Jurkat, Clone E6-1 (cell line): ENCODE data around the gene PPP4R1. TPM values are rescaled to one million over a fixed set of nuclear protein-coding genes. Genes with fewer than 3 reads are reported as not detected.
"Not testable (repeated sequence)": the region's sequence is repeated elsewhere in the genome, so short reads cannot be mapped to it uniquely, and the experiment has no call there.

Experiments
- DNase-seq: peaks from one replicate; pipeline ENCODE4 v3.0.0-alpha.2; 2011; ENCODE audit warnings: low read depth, low spot score
- H3K4me3 ChIP-seq: 2 replicates; pipeline ENCODE4 v1.5.1; 2011; ENCODE audit warnings: mild to moderate bottlenecking, low read length, control low read depth, moderate library complexity
- polyA plus RNA-seq: library from polyadenylated mRNA; unstranded; fragments of >200 nt; gene quantifications from one replicate; pipeline ENCODE4 v1.2.1, GENCODE V29; 2012; ENCODE audit warnings: missing spikeins; ENCODE audit not compliant: insufficient read length, insufficient read depth

Gene PPP4R1
- polyA plus RNA-seq: 55.7 TPM

DNA sequence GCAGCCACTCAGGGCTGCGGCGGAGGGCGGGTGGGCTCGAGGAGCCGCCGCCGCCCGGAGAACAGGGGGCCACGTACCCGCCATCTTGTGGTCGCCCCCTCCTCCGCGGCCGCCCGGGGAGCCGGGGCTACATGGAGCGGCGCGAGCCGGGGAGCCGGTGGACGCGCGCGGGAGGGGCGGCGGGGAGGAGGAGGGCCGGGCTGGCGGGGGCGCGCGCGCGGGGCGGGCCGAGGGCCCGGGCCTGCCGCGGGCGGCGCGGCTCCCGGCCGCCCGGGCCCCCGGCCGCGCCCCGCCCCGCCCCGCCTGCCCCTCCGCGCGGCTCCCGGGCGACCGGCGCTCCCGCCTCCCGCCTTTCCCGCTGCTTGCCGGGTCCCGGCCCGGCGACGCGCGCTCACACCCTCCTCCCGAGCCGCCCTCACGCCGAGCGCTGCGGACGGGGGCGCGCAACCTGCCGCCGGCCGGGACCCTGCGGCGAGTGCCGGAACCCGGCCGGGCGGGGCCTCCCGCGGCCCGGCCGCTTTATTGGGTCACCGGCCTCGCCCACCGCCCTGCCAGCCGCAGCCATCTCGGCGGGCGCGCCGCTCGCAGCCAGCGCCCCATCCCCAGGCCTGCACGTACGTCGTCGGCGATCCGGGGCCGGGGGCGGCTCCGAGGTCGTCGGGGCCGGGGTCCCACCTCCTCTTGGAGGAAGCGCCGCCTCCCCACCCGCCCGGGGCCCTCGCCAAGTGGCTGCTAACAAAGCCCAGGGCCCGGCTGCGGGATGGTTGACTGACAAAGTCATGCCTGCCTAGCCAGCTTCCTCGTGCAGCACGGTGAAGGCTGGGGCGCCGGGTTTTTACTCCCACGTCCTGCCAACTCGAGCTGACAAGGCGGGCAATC is at the start of gene PPP4R1:
TSS of gene PPP4R1 (minus strand) at position 159 of the 879 bp plus-strand sequence. CDS start at position 84, 75 bp downstream.
- H3K4me3 ChIP-seq: peak within 1 kb of the TSS; percentile 76
- DNase-seq: peak; percentile 59

DNA sequence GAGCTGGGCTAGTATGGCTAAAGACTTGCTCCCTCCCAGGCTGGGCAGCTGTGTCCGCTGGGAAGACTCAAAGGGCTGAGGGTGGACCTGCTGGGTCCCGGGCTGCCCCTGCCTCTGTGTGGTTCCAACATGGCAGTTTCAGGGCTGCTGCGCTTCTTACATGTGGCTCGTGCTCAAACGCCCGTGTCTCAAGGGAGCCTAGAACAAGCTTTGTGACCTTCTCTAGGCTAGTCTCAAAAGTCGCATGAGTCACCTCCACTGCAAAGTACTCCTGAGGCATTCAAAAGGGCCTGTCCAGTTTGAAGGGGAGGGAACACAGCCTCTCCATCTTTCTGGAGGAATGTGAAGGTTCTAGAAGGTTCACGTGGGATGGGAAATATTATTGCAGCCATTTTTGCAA is 49.0 kb upstream of the PPP4R1 start:
- no peak for DNase-seq

DNA sequence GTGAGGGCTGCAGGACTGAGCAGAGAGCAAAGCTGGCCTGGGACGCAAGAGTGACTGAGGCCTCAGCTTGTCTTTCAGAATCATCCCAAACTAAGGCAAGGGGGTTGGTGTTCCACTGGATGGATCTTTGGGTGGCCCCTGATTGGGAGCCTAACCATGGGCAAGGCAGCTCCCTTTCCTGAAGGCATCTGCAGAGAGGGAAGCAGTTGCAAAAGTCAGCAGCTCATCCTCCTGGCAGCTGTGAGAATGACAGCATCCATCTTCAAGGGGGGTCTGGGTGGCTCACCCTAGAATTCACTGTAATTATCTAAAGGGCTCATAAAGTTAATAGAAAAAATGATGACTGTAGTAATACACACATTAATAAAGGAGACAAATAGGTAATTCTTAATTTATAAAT is 47.2 kb upstream of the PPP4R1 start:
- no peak for DNase-seq
- H3K4me3 ChIP-seq: no peak overlapping the region

More for the DNA sequence above, 49.0 kb upstream of the PPP4R1 start:
- no peak overlapping the region for H3K4me3 ChIP-seq

DNA sequence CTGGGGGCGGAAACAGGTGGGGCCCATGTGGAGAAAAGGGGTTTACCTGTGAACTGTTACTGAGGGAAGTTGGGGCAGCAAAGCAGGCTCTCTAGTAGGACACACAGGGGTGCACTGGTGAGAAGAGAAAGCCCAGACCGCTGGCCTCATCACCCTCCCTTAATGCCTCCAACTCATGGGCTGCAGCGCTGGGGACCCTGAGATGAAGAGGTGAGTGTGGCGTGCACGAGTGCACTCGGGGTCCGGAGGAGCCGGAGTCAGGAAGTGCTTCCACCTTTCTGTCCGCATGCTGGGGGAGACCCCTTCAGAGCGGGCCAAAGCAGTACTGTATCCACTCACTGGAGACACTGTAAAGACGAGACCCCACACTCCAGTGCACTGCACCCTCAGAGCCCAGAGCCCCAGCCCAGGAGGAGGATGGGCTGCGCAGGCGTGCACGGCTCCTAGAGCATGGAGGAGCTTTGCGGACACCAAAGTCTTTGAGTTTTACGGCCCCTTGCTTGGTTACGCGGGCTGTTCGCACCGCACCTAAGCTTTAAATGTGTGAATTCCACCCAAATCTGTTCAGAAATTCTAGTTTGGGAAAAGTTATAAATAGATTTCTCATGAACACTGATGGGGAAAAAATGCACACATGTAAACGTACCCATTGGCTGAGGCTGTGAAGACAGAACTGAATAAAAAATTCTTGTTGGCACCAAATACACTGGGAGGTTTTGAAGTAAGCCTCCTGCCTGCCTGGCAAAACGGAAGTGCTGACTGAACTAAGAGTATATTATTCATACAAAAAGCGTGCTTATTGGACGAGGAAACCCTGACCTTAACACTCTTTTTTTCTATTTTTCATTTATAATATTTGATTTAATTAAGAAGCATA is 45.4 kb upstream of the PPP4R1 start:
- no peak for DNase-seq
- H3K4me3 ChIP-seq: no peak overlapping the region

DNA sequence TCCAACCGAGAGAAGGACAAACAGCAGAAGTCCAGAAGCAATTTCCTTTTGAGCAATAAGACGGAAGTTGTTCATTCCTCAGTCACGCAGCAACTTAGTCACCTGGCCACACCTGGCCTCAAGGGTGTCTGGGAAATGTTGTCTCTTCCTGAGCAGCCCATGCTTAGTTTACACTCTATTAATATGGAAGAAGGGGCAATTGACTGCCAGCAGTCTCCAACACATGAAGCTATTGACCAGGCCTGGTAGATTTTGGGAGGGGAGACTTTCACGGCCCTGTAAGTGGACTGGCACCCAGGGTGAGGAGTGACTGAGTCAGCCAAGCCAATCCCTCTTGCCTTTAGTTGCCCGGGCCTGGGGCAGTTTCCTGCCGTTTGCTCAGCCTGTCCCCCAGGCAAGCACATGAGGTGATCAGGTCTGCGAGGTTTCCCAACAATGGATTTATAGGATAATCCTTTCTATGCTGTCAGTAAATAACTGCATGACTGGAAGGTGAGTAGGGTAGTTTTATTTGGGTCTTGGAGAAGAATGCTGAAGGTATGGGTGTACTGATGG is 43.8 kb upstream of the PPP4R1 start:
- DNase-seq: no peak
- H3K4me3 ChIP-seq: no peak overlapping the region

GRCh38 chr18:9655232-9655767 is 40.9 kb upstream of the PPP4R1 start:
- no peak for DNase-seq
- H3K4me3 ChIP-seq: no peak overlapping the region

GRCh38 chr18:9653390-9653789 is 39.0 kb upstream of the PPP4R1 start:
- H3K4me3 ChIP-seq: no peak overlapping the region
- DNase-seq: no peak

- DNase-seq: no peak
- no peak overlapping the region for H3K4me3 ChIP-seq
Measured at GRCh38 chr18:9649164-9649540, 34.8 kb upstream of the PPP4R1 start.

- no peak overlapping the region for H3K4me3 ChIP-seq
- DNase-seq: no peak
Measured at GRCh38 chr18:9648431-9649163, 34.2 kb upstream of the PPP4R1 start.

GRCh38 chr18:9647496-9648323 is 33.4 kb upstream of the PPP4R1 start:
- H3K4me3 ChIP-seq: no peak overlapping the region
- no peak for DNase-seq

GRCh38 chr18:9643549-9643948 is 29.2 kb upstream of the PPP4R1 start:
- H3K4me3 ChIP-seq: no peak overlapping the region
- DNase-seq: no peak

GRCh38 chr18:9642799-9643462 is 28.6 kb upstream of the PPP4R1 start:
- H3K4me3 ChIP-seq: no peak overlapping the region
- DNase-seq: no peak

DNA sequence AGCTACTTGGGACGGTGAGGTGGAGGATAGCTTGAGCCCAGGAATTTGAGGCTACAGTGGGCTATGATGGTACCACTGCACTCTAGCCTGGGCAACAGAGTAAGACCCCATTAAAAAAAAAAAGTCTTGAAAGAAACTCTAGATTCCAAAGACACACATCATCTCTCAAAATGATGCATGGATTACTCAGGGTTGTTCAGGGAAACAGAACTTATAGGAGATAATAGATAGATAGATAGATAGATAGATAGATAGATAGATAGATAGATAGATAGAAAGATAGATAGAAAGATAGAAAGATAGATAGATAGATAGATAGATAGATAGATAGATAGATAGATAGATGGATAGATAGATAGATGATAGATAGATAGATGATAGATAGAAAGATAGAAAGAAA is 26.7 kb upstream of the PPP4R1 start:
- H3K4me3 ChIP-seq, DNase-seq: not testable (repeated sequence)

DNA sequence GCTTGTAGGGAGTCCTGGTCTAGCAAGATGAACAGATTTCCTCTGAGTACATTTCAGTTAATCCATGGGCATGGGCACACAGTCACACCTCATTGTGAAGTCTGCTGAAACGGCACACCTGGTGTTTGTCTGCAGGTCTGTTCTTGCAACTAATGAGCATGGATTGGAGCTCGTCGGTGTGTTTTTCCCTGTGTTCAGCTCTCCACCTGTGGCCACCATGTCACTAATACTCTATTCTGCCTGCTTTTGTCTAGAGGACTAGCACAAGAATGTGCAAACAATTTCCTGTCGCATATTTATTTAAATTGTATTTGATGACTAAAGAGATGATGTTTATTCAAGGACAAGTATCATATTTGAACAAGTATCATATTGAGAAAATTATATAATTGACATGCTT is 24.5 kb upstream of the PPP4R1 start:
- no peak overlapping the region for H3K4me3 ChIP-seq
- no peak for DNase-seq

DNA sequence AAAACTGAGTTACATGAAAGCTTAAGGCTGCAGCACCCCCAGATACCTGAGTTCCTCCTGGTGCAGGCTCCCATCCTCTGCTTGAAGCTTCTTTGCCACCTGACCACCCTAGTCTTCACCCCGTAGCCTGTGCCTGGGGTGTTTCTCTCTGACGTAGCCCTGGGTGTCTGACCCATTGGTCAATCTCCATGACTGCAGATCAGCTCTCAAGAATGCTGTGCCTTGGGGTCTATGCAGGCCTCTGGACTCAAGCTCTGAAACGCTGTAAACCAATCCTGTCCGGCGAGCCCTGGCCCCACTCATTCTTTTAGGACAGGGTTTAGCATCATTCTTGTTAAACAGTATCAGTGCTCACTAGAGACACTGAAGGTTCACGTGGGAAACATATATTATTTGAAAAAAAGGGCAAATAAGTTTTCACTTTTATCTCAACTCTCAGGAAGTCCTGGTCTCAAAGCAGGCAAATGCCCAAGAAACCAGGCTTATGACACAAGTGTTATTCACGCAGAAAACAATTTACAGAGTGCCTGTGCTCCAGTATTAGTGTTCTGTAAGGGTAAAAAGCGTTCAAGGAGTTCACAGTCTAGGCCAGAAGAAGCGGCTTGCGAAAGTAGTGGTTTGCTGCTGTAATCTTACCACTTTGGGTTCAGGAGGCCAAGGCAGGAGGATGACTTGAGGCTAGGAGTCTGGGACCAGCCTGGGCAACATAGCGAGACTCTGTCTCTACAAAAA is 22.8 kb upstream of the PPP4R1 start:
- no peak overlapping the region for H3K4me3 ChIP-seq
- no peak for DNase-seq

DNA sequence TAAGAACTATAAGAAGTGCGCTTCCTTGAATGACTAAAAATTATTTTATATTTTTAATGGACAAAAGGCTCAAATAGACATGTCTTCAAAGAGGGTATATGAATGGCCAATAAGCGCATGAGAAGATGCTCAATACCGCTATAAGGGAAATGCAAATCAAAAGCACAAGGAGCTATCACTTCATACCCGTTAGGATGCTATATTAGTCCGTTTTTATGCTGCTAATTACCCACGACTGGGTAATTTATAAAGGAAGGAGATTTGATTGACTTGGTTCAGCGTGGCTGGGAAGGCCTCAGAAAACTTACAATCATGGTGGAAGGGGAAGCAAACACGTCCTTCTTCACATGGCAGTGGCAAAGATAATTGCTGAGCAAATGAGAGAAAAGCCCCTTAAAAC is 20.5 kb upstream of the PPP4R1 start:
- no peak overlapping the region for H3K4me3 ChIP-seq
- no peak for DNase-seq
